ENCODE measurements around the gene PUM1. TPM values are rescaled to one million over a fixed set of nuclear protein-coding genes. Genes with fewer than 3 reads are reported as not detected.

Gene PUM1
- total and polyA plus RNA-seq, 10 donors, result 14.9 to 122 (median 82.5) TPM

DNA sequence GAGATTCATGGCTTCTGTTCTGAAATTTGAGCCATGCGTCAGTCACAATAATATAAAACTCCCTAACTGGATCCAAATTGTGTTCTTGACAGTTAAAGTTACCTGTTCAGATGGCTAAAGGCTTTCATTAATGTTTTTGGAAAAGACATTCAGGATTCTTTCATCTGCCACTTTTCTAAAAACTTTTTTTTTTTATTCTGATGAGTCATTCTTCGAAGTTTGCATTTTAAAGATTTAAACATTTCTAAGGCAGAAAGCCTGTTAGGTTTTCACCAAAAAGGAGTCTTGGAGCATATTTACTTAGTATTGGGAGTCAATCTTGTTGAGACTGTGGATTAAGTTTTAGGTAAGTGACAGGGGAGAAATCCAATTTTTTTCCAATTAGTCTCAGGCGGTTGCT is 138.1 kb downstream of the PUM1 start:
- Histone ChIP-seq H3K4me3 (no peak overlapping the region), H3K36me3 (peaks cover 0 to 23% (median 11%) of the 10 kb centered on the region in 6 donors), H3K4me1 (peaks cover 0 to 16% (median 11%) of the 10 kb centered on the region in 6 donors), H3K9me3 (no peaks in the 10 kb centered on the region), H3K27ac (no peak overlapping the region), H3K27me3 (replicated peaks in 1 of 7) (no peaks in the 10 kb centered on the region)
- intact Hi-C loops (cut with DNase I; ENCODE audit: low total_unique reads), result no loop called here
- no peak for TF ChIP-seq POLR2A (IDR thresholded peaks at IDR 0.05)
- no peak for TF ChIP-seq POLR2AphosphoS5 (IDR thresholded peaks at IDR 0.05)
- TF ChIP-seq, protein P1, sequence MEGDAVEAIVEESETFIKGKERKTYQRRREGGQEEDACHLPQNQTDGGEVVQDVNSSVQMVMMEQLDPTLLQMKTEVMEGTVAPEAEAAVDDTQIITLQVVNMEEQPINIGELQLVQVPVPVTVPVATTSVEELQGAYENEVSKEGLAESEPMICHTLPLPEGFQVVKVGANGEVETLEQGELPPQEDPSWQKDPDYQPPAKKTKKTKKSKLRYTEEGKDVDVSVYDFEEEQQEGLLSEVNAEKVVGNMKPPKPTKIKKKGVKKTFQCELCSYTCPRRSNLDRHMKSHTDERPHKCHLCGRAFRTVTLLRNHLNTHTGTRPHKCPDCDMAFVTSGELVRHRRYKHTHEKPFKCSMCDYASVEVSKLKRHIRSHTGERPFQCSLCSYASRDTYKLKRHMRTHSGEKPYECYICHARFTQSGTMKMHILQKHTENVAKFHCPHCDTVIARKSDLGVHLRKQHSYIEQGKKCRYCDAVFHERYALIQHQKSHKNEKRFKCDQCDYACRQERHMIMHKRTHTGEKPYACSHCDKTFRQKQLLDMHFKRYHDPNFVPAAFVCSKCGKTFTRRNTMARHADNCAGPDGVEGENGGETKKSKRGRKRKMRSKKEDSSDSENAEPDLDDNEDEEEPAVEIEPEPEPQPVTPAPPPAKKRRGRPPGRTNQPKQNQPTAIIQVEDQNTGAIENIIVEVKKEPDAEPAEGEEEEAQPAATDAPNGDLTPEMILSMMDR (IDR thresholded peaks at IDR 0.05 in 8 of 11, conservative IDR thresholded peaks at IDR 0.05 in 3 of 11), result no peak
- WGBS, 5 donors, result 91 to 96% (median 92%) methylated on average over 3 of the region's 3 CpGs
- DNase-seq, result no peak

DNA sequence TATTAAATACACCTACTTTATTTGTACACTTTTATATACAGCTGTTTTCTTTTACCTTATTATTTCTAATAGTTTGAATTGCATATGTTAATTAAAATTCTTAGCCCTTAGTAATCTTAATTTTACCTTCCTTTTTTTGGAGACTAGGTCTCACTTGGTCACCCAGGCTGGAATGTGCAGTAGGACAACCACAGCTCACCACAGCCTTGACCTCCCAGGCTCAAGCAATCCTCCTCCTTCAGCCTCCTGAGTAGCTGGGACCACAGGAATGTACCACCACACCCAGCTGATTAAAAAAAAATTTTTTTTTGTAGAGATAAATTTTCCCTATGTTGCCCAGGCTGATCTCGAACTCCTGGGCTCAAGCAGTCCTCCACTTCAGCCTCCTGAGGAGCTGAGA is 141.9 kb downstream of the PUM1 start:
- Histone ChIP-seq H3K27ac (no peak overlapping the region), H3K4me1 (peaks cover 0 to 14% (median 4%) of the 10 kb centered on the region in 6 donors), H3K36me3 (no peaks in the 10 kb centered on the region), H3K4me3 (no peak overlapping the region), H3K27me3 (replicated peaks in 1 of 7) (no peaks in the 10 kb centered on the region), H3K9me3 (no peaks in the 10 kb centered on the region)
- no peak for DNase-seq
- WGBS, 5 donors, result 76 to 95% (median 78%) methylated on average over 1 of the region's 1 CpG
- TF ChIP-seq POLR2AphosphoS5 (IDR thresholded peaks at IDR 0.05), result no peak
- no peak for TF ChIP-seq POLR2A (IDR thresholded peaks at IDR 0.05)
- TF ChIP-seq, protein P1 (IDR thresholded peaks at IDR 0.05 in 8 of 11, conservative IDR thresholded peaks at IDR 0.05 in 3 of 11), result no peak
- intact Hi-C loops (cut with DNase I; ENCODE audit: low total_unique reads), result no loop called here

DNA sequence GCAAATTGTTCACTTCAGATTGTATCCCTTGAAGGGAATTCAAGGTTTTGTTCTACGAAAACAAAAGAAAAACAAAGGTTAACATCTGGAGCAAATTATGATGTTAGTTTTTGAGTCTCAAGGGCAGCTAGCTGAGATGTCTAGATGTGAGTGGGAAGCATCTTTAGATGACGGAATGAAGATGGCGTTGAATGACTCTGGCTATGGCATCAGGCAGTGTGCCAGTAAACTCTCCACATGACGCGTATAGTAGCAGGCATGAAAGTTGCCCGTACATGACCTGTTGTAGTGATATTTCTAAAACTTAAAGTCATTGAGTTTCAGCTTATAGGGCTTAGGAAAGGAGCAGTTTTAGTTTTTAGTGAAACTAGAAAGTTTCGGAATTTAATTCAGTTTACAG is 144.7 kb downstream of the PUM1 start:
- no peaks in the 10 kb centered on the region for H3K9me3 ChIP-seq
- no peak overlapping the region for H3K4me3 ChIP-seq
- peak overlapping the region in 1 of 8 donors; percentile 69 for H3K27ac ChIP-seq
- peaks cover 0 to 13% (median 3%) of the 10 kb centered on the region in 6 donors for H3K4me1 ChIP-seq
- intact Hi-C loops (cut with DNase I; ENCODE audit: low total_unique reads), result no loop called here
- no peak for DNase-seq
- no peaks in the 10 kb centered on the region for H3K36me3 ChIP-seq
- no peaks in the 10 kb centered on the region for H3K27me3 ChIP-seq (replicated peaks in 1 of 7)
- TF ChIP-seq, protein P1 (IDR thresholded peaks at IDR 0.05 in 8 of 11, conservative IDR thresholded peaks at IDR 0.05 in 3 of 11), result no peak
- TF ChIP-seq POLR2A (IDR thresholded peaks at IDR 0.05) (no peak), POLR2AphosphoS5 (IDR thresholded peaks at IDR 0.05) (no peak)
- 81 to 84% (median 82%) methylated on average over 7 of the region's 7 CpGs for WGBS, 5 donors

DNA sequence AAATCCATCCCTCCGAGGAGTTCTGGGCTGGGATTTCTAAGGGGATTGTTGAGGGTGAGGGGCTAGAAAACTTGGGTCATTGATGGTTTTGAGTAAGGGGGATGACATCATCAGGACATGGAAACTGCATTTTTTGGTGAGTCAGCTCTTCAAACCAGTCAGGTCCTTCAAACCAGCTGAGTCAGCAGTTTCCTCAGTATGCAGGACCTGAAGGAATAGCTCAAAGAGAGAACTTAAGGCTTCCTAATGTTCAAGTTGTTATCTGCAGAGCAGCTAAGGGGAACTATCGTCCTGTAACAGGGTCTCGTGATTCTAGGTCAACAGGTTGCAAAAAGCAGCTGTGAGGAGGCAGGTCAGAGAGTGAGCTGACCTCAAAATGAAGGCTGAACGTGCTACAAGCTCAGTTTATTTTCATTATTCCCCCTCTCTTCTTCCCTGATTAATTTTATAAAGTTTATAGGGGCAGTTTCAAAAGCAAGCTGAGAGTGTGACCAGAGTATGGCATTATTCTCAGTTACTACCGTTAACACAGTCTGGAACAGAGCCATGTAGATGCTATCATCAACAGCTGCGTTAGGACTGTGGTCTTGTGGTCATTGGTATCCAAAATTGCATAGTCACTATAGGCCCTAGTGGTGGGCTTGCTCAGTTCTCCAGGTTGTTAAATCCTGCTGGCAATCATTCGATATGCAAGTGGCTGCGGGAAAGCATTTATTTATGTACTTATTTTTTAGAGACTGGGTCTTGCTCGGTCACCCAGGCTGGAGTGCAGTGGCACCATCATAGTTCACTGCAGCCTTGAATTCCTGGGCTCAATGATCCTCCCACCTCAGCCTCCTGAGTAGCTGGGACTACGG is 146.3 kb downstream of the PUM1 start:
- no peaks in the 10 kb centered on the region for H3K27me3 ChIP-seq (replicated peaks in 1 of 7)
- no peak overlapping the region for H3K4me3 ChIP-seq
- no peaks in the 10 kb centered on the region for H3K36me3 ChIP-seq
- TF ChIP-seq, protein P1 (IDR thresholded peaks at IDR 0.05 in 8 of 11, conservative IDR thresholded peaks at IDR 0.05 in 3 of 11), result no peak
- no peak for TF ChIP-seq POLR2A (IDR thresholded peaks at IDR 0.05)
- TF ChIP-seq POLR2AphosphoS5 (IDR thresholded peaks at IDR 0.05), result peak in 1 of 3 donors; percentile 58
- DNase-seq, result peak; percentile 5
- H3K27ac ChIP-seq, result peak overlapping the region in 5 of 8 donors; percentile 36 to 77 (median 66)
- no peaks in the 10 kb centered on the region for H3K9me3 ChIP-seq
- peaks cover 0 to 13% (median 3%) of the 10 kb centered on the region in 6 donors for H3K4me1 ChIP-seq
- intact Hi-C loops (cut with DNase I; ENCODE audit: low total_unique reads), result loop anchor here (10.0 kb wide), 1 partner anchor 194 kb away; the partner anchor contains the start of gene MATN1
- WGBS, 5 donors, result 28 to 43% (median 34%) methylated on average over 10 of the region's 10 CpGs
